ENCODE results near the gene GLRA1. TPM values are rescaled to one million over a fixed set of nuclear protein-coding genes. Genes with fewer than 3 reads are reported as not detected.

GLRA1 gene
- not detected for polyA plus RNA-seq (ENCODE audit: insufficient read length in 3 of 3)
- long read RNA-seq, donor 1 = 0 reads
- long read RNA-seq, donor 2 = 0 reads
- long read RNA-seq, donor 3 = 0 reads
- long read RNA-seq, donor 4 = 0 reads
- long read RNA-seq, donor 5 = 0 reads
- long read RNA-seq, donor 6 = 0 reads
- long read RNA-seq, donor 7 = 0 reads
- long read RNA-seq, donor 8 = 0 reads
- long read RNA-seq, donor 9 = 0 reads
- long read RNA-seq, donor 10 = 0 reads
- long read RNA-seq, donor 11 = 0 reads
- long read RNA-seq, donor 12 = 0 reads
- long read RNA-seq, donor 13 = 0 reads
- long read RNA-seq, donor 14 = 0 reads
- long read RNA-seq, donor 15 = 0 reads
- long read RNA-seq, donor 16 = 0 reads

GRCh38 chr5:151924564-151925301 lies at the start of gene GLRA1:
GLRA1 (minus strand) TSS chr5:151924851; CDS start chr5:151924549, 302 bp downstream.
- DNase-seq (ENCODE audit: extremely low read depth in 1 of 11, low read depth in 9 of 11, low spot score in 4 of 11) = peak; percentile 40 to 75 (median 61)

- DNase-seq (ENCODE audit: extremely low read depth in 1 of 11, low read depth in 9 of 11, low spot score in 4 of 11) = no peak
Observed at GRCh38 chr5:151970885-151971284, 46.2 kb upstream of the GLRA1 start.

- DNase-seq (ENCODE audit: extremely low read depth in 1 of 11, low read depth in 9 of 11, low spot score in 4 of 11) = no peak
Observed at GRCh38 chr5:151967865-151968264, 43.2 kb upstream of the GLRA1 start.

- no peak for DNase-seq (ENCODE audit: extremely low read depth in 1 of 11, low read depth in 9 of 11, low spot score in 4 of 11)
Observed at GRCh38 chr5:151966046-151966445, 41.4 kb upstream of the GLRA1 start.

GRCh38 chr5:151964471-151964870 lies 39.8 kb upstream of the GLRA1 start:
- DNase-seq (ENCODE audit: extremely low read depth in 1 of 11, low read depth in 9 of 11, low spot score in 4 of 11) = no peak

- DNase-seq (ENCODE audit: extremely low read depth in 1 of 11, low read depth in 9 of 11, low spot score in 4 of 11) = no peak
Observed at GRCh38 chr5:151961557-151961956, 36.9 kb upstream of the GLRA1 start.

- no peak for DNase-seq (ENCODE audit: extremely low read depth in 1 of 11, low read depth in 9 of 11, low spot score in 4 of 11)
Observed at GRCh38 chr5:151958111-151958510, 33.5 kb upstream of the GLRA1 start.

GRCh38 chr5:151956725-151957124 lies 32.1 kb upstream of the GLRA1 start:
- DNase-seq (ENCODE audit: extremely low read depth in 1 of 11, low read depth in 9 of 11, low spot score in 4 of 11) = no peak

- no peak for DNase-seq (ENCODE audit: extremely low read depth in 1 of 11, low read depth in 9 of 11, low spot score in 4 of 11)
Observed at GRCh38 chr5:151954255-151954654, 29.6 kb upstream of the GLRA1 start.

GRCh38 chr5:151953833-151954232 lies 29.2 kb upstream of the GLRA1 start:
- no peak for DNase-seq (ENCODE audit: extremely low read depth in 1 of 11, low read depth in 9 of 11, low spot score in 4 of 11)

GRCh38 chr5:151952238-151952637 lies 27.6 kb upstream of the GLRA1 start:
- no peak for DNase-seq (ENCODE audit: extremely low read depth in 1 of 11, low read depth in 9 of 11, low spot score in 4 of 11)

GRCh38 chr5:151950706-151951105 lies 26.1 kb upstream of the GLRA1 start:
- no peak for DNase-seq (ENCODE audit: extremely low read depth in 1 of 11, low read depth in 9 of 11, low spot score in 4 of 11)

GRCh38 chr5:151949701-151950308 lies 25.2 kb upstream of the GLRA1 start:
- DNase-seq (ENCODE audit: extremely low read depth in 1 of 11, low read depth in 9 of 11, low spot score in 4 of 11) = no peak

GRCh38 chr5:151949113-151949512 lies 24.5 kb upstream of the GLRA1 start:
- no peak for DNase-seq (ENCODE audit: extremely low read depth in 1 of 11, low read depth in 9 of 11, low spot score in 4 of 11)

- no peak for DNase-seq (ENCODE audit: extremely low read depth in 1 of 11, low read depth in 9 of 11, low spot score in 4 of 11)
Observed at GRCh38 chr5:151947931-151948608, 23.4 kb upstream of the GLRA1 start.

- DNase-seq (ENCODE audit: extremely low read depth in 1 of 11, low read depth in 9 of 11, low spot score in 4 of 11) = no peak
Observed at GRCh38 chr5:151937851-151938250, 13.2 kb upstream of the GLRA1 start.

GRCh38 chr5:151935135-151935695 lies 10.6 kb upstream of the GLRA1 start:
- DNase-seq (ENCODE audit: extremely low read depth in 1 of 11, low read depth in 9 of 11, low spot score in 4 of 11) = no peak

GRCh38 chr5:151931260-151931659 lies 6.6 kb upstream of the GLRA1 start:
- no peak for DNase-seq (ENCODE audit: extremely low read depth in 1 of 11, low read depth in 9 of 11, low spot score in 4 of 11)

GRCh38 chr5:151926188-151926587 lies 1.5 kb upstream of the GLRA1 start:
- DNase-seq (ENCODE audit: extremely low read depth in 1 of 11, low read depth in 9 of 11, low spot score in 4 of 11) = no peak
